HG03558 (cell line): ENCODE results near the gene SLC23A2.

Experiments used
- ATAC-seq: cut with Tn5 transposase; IDR thresholded peaks from one replicate; pipeline ENCODE4 v1.9.1; 2021; ENCODE audit warnings: moderate number of reproducible peaks; ENCODE audit not compliant: unreplicated experiment; ENCODE audit errors: extremely low read depth

SLC23A2 gene

GRCh38 chr20:4805663-4806449 is 195.5 kb downstream of the SLC23A2 start:
- no peak for ATAC-seq

GRCh38 chr20:4802527-4802926 is 198.8 kb downstream of the SLC23A2 start:
- no peak for ATAC-seq
